H1 (cell line): ENCODE measurements around the gene TSC2. TPM values are rescaled to one million over a fixed set of nuclear protein-coding genes. Genes with fewer than 3 reads are reported as not detected.

Experiments
- BACH1 ChIP-seq: IDR thresholded peaks from 2 replicates; pipeline ENCODE4 v1.6.1; 2012; ENCODE audit warnings: low read length, improper control_type of control experiment
- CHD7 ChIP-seq: fragments of 300-600 bp; sonication (generic); IDR thresholded peaks from 2 replicates; pipeline ENCODE4 v1.7.1; 2012; ENCODE audit warnings: low read length, moderate library complexity, mild to moderate bottlenecking, inconsistent platforms; ENCODE audit not compliant: insufficient replicate concordance
- RBBP5 ChIP-seq: IDR thresholded peaks from 2 replicates; pipeline ENCODE4 v1.7.1; 2012; ENCODE audit warnings: low read depth, mild to moderate bottlenecking, inconsistent platforms, low read length, moderate library complexity, borderline replicate concordance
- RXRA ChIP-seq: IDR thresholded peaks from 2 replicates; pipeline ENCODE4 v1.6.1; 2011; ENCODE audit warnings: low read depth, mild to moderate bottlenecking, low read length, moderate library complexity; ENCODE audit not compliant: insufficient read depth
- SAP30 ChIP-seq: fragments of 300-600 bp; sonication (generic); IDR thresholded peaks from 2 replicates; pipeline ENCODE4 v1.7.1; 2012; ENCODE audit warnings: low read length, moderate library complexity, mild to moderate bottlenecking, inconsistent platforms; ENCODE audit not compliant: insufficient read depth, insufficient replicate concordance
- polyA plus RNA-seq, 7 experiments: library from polyadenylated mRNA; depleted of rRNA in 3 of 7; stranded (reverse) in 5 of 7; unstranded in 2 of 7; fragments of >200 nt in 5 of 7; fragments of 200-250 nt in 2 of 7; gene quantifications; 1 replicate in 5 of 7; 2 replicates in 1 of 7; 4 replicates in 1 of 7; pipeline versions ENCODE4 v1.2.1 to v1.2.3, GENCODE V29; 2011 to 2013; ENCODE audit warnings: missing spikeins in 2 of 7, mixed read lengths in 2 of 7
- total RNA-seq: library from RNA; stranded (reverse); fragmentation: NEBNext Ultra II Directional; extraction: Animal tissue kit (Norgen Biotek cat#: 25700); gene quantifications from 2 replicates; pipeline ENCODE4 v1.2.1, GENCODE V29; 2021
- TF ChIP-seq, protein P1 (sequence below): IDR thresholded peaks from 2 replicates; pipeline ENCODE4 v1.6.1; 2012; ENCODE audit warnings: low read length, inconsistent platforms

The TSC2 gene
- total and polyA plus RNA-seq, 2 of the 8 experiments (the other 6 are each of a cell fraction or from before 2014, with no cell fraction given) = 65.9 to 96.6 TPM

DNA sequence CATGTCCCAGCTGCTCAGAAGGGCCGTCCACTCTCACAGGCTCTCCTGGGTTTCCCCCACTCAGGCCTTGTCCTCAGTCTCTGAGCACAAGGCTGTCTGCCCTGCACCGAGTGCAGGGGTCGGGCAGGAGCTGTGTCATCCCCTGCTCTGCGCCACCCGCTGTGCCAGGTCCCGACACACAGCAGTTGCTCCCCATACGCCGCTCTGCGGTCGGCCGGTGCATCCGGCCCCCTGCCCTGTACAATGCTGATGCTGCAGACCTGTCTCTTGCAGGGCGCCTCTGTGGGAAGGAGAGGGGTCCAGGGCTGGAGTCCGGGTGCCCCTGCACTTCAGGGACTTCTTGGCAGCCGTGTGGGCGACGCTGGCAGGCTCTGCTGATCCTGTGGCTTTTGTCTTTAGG is 6.1 kb downstream of the TSC2 start (continued):
- TF ChIP-seq CHD7 = no peak
- TF ChIP-seq SAP30 = no peak
- TF ChIP-seq BACH1 = no peak
- TF ChIP-seq, protein P1, sequence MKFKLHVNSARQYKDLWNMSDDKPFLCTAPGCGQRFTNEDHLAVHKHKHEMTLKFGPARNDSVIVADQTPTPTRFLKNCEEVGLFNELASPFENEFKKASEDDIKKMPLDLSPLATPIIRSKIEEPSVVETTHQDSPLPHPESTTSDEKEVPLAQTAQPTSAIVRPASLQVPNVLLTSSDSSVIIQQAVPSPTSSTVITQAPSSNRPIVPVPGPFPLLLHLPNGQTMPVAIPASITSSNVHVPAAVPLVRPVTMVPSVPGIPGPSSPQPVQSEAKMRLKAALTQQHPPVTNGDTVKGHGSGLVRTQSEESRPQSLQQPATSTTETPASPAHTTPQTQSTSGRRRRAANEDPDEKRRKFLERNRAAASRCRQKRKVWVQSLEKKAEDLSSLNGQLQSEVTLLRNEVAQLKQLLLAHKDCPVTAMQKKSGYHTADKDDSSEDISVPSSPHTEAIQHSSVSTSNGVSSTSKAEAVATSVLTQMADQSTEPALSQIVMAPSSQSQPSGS = no peak
- TF ChIP-seq RXRA = no peak
- no peak for TF ChIP-seq RBBP5
